HuH-7 (cell line): ENCODE measurements around the gene PRR22.
"Not testable (repeated sequence)": the region's sequence is repeated elsewhere in the genome, so short reads cannot be mapped to it uniquely, and the experiment has no call there.

Experiments
- DNase-seq: peaks from one replicate; pipeline ENCODE4 v3.0.0; 2011; ENCODE audit warnings: low spot score

PRR22 gene

DNA sequence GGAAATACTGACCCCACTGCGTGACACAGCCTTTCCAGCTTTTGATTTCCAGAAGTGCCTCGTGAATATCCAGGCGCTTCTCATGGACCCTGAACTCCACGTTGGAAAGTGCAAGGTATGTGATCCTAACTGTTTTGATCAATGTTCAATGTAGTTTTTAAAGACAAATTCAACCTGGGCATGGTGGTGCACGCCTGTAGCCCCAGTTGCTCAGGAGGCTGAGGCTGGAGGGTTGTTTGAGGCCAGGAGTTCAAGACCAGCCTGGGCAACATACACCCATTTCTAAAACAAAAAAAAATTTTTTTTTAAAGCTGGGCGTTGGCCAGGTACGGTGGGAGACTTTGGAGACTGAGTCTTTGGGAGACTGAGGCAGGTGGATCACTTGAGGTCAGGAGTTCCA lies 32.8 kb downstream of the PRR22 start:
- no peak for DNase-seq

DNA sequence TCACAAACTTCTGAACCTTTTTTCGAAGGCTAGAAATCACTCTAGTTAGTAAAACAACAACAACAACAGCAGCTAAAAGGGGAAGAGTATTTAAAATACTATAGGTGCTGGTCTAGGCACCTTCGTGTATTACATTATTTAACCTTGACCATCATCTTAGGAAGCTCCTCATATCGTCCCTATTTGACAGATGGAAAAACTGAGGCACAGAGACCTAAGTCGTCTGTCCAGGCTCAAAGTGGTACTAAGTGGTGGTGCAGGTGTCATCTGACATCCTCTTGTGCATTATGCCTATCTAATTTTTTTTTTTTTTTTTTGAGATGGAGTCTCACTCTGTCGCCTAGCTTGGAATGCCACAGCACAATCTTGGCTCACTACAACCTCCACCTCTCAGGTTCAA lies 35.0 kb downstream of the PRR22 start:
- no peak for DNase-seq

DNA sequence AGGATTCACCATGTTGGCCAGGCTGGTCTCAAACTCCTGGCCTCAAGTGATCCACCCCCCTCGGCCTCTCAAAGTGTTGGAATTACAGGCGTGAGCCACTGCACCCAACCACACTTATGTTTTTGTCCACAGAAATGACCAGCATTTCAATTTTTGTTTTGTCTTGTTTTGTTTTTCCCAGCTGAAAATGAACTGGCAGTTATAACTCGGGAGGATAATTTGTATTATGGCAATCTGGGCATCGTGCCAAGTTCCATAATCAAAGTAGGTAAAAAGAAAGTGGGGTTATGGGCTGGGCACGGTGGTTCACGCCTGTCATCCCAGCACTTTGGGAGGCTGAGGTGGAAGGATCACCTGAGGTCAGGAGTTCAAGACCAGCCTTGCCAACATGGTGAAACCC lies 35.6 kb downstream of the PRR22 start:
- not testable (repeated sequence) for DNase-seq

DNA sequence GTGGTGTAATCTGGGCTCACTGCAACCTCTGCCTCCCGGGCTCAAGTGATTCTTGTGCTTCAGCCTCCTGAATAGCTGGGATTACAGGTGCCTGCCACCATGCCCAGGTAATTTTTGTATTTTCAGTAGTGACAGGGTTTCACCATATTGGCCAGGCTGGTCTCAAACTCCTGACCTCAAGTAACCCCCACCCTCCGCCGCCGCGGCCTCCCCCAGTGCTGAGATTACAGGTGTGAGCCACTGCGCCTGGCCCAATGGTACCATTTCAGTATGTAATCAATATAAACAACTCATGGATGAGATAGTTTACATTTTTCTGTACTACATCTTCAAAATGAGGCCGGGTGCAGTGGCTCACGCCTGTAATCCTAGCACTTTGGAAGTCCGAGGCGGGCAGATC lies 39.5 kb downstream of the PRR22 start:
- not testable (repeated sequence) for DNase-seq

DNA sequence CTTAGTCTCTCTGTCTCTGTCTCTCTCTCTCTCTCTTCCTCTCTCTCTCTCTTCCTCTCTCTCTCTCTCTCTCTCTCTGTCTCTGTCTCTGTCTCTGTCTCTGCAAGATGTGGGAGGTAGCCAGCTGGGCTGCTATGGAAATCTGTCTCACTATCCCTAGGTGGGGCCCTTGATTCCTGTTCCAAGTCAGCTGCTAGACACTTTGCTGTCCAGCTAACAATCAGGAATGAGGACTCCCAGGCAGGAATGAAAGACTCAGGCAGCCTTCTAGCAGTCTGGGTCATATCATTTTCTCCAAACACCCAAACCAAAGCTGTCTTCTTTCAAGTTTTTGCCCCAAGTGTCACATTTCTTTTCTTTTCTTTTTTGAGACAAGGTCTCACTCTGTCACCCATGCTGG lies 40.9 kb downstream of the PRR22 start:
- DNase-seq = no peak

DNA sequence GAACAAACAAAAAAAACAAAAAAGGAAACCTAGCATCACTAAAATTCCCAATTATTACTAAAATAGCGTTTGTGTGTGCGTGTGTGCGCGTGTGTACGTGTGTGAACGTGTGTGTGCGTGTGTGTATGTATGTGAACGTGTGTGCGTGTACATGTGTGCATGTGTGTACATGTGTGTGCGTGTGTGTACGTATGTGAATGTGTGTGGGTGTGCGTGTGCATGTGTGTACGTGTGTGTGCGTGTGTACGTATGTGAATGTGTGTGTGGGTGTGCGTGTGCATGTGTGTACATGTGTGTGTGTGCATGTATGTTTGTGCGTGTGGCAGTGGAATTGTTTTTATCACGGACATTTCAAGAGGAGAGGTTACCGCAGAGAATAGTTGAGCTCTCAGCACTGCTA lies 42.5 kb downstream of the PRR22 start:
- DNase-seq = no peak

DNA sequence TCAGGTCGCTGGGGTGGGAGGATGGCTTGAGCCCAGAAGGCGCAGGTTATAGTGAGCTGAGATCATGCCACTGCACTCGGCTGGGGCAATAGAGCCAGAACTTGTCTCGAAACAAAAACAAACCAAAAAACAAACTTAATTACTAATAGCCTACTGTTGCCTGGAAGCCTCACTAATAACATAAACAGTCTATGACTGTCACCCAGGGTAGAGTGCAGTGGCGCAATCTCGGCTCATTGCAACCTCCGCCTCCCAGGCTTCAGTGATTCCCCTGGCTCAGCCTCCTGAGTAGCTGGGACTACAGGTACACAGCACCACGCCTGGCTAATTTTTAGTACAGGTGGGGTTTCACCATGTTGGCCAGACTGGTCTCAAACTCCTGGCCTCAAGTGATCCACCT lies 46.1 kb downstream of the PRR22 start:
- DNase-seq = no peak

DNA sequence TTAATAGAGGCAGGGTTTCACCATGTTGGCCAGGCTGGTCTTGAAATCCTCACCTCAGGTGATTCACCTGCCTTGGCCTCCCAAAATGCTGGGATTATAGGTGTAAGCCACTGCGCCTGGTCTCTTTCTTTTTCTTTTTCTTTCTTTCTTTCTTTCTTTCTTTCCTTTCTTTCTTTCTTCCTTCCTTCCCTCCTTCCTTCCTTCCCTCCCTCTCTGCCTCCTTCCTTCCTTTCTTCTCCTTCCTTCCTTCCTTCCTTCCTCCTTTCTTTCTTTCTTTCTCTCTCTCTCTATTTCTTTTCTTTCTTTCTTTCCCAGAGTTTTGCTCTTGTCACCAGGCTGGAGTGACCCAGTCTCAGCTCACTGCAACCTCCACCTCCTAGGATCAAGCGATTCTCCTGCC lies 51.4 kb downstream of the PRR22 start:
- not testable (repeated sequence) for DNase-seq
